ENCODE measurements around the gene BANP.

DNA sequence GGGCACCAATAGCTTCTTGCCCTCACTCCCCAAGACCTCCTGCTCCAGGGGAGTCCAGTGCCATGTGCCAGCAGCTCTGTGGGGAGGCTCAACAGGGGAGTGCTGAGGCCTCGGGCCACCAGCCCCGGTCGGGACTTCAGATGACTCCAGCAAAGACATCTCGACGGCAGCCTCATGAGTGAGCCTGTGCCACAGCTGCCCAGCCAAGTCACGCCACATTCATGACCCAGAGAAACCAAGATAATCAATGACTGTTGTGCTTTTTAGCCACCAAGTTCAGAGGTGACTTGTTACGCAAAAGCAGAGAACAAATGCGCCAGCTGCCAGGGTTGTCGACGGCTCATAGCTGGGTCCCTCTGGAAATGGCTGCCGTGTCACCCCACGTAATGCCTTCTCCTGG is 157.5 kb downstream of the BANP start:
- TF ChIP-seq, protein P1, sequence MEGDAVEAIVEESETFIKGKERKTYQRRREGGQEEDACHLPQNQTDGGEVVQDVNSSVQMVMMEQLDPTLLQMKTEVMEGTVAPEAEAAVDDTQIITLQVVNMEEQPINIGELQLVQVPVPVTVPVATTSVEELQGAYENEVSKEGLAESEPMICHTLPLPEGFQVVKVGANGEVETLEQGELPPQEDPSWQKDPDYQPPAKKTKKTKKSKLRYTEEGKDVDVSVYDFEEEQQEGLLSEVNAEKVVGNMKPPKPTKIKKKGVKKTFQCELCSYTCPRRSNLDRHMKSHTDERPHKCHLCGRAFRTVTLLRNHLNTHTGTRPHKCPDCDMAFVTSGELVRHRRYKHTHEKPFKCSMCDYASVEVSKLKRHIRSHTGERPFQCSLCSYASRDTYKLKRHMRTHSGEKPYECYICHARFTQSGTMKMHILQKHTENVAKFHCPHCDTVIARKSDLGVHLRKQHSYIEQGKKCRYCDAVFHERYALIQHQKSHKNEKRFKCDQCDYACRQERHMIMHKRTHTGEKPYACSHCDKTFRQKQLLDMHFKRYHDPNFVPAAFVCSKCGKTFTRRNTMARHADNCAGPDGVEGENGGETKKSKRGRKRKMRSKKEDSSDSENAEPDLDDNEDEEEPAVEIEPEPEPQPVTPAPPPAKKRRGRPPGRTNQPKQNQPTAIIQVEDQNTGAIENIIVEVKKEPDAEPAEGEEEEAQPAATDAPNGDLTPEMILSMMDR (IDR thresholded peaks at IDR 0.05): no peak
- TF ChIP-seq POLR2AphosphoS5 (IDR thresholded peaks at IDR 0.05; ENCODE audit: insufficient read depth in 1 of 2, low read depth in 1 of 2): no peak
- TF ChIP-seq POLR2A (IDR thresholded peaks at IDR 0.05): no peak
